Measurements from ENCODE around the gene AGR3.

DNA sequence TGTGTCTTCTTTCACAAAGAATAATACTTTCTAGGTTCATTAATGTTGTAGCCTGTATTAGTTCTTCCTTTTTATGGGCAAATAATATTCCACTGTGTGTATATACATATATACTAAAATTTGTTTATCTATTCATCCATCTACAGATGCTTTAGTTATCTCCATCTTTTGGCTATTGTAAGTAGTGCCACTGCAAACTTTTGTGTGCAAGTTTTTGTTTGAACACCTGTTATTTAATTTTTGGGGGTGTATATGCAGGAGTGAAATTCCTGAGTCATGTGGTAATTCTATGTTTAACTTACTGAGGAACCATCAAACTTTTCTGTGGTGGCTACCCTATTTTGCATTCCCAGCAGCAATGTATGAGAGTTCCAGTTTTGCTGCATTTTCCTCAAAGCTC lies 37.7 kb upstream of the AGR3 start:
- TF ChIP-seq, protein P1, sequence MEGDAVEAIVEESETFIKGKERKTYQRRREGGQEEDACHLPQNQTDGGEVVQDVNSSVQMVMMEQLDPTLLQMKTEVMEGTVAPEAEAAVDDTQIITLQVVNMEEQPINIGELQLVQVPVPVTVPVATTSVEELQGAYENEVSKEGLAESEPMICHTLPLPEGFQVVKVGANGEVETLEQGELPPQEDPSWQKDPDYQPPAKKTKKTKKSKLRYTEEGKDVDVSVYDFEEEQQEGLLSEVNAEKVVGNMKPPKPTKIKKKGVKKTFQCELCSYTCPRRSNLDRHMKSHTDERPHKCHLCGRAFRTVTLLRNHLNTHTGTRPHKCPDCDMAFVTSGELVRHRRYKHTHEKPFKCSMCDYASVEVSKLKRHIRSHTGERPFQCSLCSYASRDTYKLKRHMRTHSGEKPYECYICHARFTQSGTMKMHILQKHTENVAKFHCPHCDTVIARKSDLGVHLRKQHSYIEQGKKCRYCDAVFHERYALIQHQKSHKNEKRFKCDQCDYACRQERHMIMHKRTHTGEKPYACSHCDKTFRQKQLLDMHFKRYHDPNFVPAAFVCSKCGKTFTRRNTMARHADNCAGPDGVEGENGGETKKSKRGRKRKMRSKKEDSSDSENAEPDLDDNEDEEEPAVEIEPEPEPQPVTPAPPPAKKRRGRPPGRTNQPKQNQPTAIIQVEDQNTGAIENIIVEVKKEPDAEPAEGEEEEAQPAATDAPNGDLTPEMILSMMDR (IDR thresholded peaks at IDR 0.05; ENCODE audit: low read depth, low read length): no peak
- TF ChIP-seq POLR2A (IDR thresholded peaks at IDR 0.05; ENCODE audit: extremely low read depth, insufficient read length): no peak
- TF ChIP-seq, protein P2, sequence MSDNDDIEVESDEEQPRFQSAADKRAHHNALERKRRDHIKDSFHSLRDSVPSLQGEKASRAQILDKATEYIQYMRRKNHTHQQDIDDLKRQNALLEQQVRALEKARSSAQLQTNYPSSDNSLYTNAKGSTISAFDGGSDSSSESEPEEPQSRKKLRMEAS (IDR thresholded peaks at IDR 0.05; ENCODE audit: low read depth, low read length): no peak
- TF ChIP-seq MYC (IDR thresholded peaks at IDR 0.05; ENCODE audit: low read depth, low read length): no peak
